GM19467 (cell line): ENCODE data around the gene BSND.

Experiments
- ATAC-seq: cut with Tn5 transposase; IDR thresholded peaks from one replicate; pipeline ENCODE4 v1.9.1; 2021; ENCODE audit warnings: mild to moderate bottlenecking, moderate library complexity; ENCODE audit not compliant: unreplicated experiment

Gene BSND

DNA sequence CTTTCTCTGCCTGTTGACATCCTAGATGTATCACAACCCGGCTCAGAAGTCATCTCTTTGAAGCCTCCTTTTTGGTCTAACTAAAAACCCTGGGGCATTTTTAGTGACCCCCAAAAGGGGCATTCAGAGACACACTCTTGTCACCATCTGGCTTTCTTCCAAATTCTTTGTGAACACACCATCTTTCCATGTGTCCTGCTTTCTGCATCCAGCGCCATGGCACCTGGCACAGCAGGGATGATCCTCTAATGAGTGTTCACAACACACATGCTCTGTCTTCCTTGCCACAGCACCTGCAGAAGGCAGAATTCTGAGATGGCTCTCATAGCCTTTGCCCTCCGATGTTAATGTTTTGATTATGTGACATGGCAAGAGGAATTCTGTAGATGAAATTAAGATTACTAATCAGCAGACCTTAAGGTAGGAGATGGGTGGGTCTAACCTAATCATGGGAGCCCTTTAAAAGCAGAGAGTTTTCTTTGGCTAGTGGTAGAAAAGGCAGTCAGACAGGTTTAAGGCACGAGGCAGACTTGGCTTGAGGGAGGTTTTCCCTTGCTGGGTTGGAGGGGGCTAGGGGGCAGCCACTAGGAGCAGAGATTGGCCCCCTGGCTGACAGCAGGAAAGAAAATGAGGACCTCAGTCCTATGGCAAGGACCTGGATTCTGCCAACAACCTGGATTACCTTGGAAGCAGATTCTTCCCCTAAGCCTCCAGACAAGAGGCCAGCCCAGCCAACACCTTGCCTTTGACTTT, 23.2 kb upstream of the BSND start:
- no peak for ATAC-seq

GRCh38 chr1:54976747-54977146, 22.0 kb upstream of the BSND start:
- ATAC-seq, result no peak

GRCh38 chr1:54977533-54978297, 21.0 kb upstream of the BSND start:
- ATAC-seq, result no peak

- ATAC-seq, result no peak
These were observed 20.0 kb upstream of the BSND start for GRCh38 chr1:54978528-54979326.

GRCh38 chr1:54979327-54979891, 19.3 kb upstream of the BSND start:
- ATAC-seq, result no peak

GRCh38 chr1:54980046-54980527, 18.6 kb upstream of the BSND start:
- ATAC-seq, result no peak

GRCh38 chr1:54980528-54981241, 18.0 kb upstream of the BSND start, which contains the start of gene TMEM61:
Gene TMEM61, plus strand, starts transcription at chr1:54980628. Its CDS starts 438 bp downstream, at chr1:54981066.
- ATAC-seq, result no peak

GRCh38 chr1:54981466-54981865, 17.3 kb upstream of the BSND start:
- no peak for ATAC-seq

DNA sequence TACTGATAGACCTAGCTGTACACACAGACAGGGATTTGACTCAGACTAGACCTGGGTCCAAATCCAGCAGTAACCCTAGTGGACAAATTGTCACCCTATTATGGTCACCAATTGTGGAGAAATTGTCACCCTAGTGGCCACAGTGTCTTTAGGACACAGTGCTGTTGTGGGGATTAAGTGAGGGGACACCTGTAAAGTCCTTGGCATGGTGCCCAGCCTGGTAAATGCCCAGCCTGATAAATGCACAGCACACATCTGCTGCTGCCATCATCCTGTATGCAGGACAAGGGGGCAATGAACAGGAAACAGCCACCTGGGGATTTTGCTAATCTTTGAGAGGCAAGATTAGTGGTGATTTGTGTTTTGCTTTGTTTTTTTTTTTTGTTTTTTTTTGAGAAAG, 16.0 kb upstream of the BSND start:
- ATAC-seq, result no peak

DNA sequence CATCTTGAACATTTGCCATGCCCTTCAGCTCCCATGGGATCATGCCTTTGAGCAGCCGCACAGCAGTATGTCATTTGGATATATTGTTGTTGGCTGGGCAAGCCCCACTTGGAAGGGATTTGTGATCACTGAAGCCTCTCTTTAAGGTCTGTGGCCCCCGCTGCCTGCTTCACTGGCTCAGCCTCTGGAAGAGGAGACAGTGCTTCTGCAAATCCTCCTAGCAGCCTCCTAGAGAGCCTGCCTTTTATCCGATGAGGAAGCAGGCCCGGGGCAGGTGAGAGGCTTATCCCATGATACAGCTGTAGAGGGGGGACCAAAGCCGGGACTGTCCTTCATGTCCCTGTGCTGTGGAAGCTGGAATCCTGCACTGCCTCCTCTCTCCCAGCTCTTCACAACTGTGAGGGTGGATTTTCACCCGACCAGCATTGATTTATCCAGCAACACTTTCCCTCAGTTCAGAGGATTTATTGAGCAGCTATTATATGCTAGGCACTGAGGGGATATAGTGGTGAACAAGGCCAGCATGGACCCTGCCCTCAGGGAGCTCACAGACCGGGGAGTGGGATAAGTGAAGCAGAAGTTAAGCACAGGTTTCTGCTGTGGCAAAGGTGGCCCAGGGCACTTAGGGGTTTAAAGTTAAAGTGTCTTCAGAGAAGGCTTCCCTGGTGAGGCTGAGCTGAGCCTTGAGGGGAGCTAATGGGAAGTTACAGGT, 14.4 kb upstream of the BSND start:
- no peak for ATAC-seq

- no peak for ATAC-seq
These were observed 13.2 kb upstream of the BSND start for GRCh38 chr1:54985556-54985955.

DNA sequence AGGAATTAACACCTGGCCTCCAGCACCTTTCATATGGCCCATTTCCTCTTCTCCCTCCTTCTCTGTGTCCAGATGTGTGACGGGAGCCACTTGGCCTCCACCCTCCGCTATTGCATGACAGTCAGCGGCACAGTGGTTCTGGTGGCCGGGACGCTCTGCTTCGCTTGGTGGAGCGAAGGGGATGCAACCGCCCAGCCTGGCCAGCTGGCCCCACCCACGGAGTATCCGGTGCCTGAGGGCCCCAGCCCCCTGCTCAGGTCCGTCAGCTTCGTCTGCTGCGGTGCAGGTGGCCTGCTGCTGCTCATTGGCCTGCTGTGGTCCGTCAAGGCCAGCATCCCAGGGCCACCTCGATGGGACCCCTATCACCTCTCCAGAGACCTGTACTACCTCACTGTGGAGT, 12.7 kb upstream of the BSND start:
- no peak for ATAC-seq

GRCh38 chr1:54986533-54986932, 12.2 kb upstream of the BSND start:
- no peak for ATAC-seq

DNA sequence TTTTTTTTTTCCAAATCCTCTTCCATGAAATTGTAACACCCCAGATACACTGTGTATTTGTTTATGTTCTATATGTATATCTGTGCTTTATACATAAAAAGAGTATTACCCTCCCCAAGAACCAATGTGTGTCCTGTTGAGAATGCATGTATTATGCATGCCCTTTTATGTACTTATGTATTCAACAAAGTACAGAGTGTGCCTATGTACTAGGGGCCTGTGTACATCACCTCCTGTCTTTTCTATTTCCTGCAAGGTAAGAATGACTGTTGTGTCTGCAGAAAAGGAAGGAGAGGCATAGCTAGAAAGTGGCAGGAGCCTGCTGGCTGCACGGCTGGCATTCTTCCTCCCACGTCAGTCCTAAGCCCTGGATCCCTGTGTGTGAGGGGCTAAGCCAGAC, 11.3 kb upstream of the BSND start:
- ATAC-seq, result no peak

DNA sequence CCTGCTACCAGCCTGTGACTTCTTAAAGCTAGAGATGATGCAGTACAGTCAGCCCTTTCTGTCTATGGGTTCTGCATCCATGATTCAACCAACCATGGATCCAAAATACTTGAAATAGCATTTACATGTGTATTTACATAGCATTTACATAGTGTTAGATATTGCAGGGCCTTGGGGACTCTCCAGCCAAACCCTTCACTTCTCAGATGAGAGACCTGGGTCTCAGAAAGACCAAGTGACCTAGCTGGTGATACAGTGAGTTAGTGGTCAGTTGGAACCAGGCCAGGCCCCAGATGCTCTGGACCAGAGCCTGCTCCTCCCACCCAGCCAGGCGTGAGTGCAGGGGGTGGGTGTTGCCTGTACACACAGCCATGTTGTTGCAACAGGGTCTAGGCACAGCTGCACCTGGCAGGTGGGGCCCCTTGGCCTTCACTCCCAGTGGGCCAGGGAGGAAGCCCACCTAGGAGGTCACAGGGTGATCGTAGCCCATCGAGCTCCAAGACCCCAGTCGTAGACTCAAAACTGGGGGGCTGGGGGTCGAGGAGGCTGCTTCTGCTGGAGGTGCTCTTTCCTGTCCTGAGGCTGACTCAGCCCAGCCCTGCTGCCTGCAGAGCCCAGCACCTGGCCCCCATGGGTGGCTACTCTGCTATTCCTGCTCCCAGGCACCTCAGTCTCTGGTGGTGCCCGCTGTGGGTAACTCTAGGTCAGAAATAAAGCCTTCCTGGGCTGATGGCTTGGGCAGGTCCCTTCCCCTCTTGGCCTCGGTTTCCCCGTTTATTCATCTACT, 10.6 kb upstream of the BSND start:
- ATAC-seq, result no peak

- no peak for ATAC-seq
These were observed 9.8 kb upstream of the BSND start for GRCh38 chr1:54988975-54989374.

- ATAC-seq, result no peak
These were observed 9.3 kb upstream of the BSND start for GRCh38 chr1:54989473-54989872.

DNA sequence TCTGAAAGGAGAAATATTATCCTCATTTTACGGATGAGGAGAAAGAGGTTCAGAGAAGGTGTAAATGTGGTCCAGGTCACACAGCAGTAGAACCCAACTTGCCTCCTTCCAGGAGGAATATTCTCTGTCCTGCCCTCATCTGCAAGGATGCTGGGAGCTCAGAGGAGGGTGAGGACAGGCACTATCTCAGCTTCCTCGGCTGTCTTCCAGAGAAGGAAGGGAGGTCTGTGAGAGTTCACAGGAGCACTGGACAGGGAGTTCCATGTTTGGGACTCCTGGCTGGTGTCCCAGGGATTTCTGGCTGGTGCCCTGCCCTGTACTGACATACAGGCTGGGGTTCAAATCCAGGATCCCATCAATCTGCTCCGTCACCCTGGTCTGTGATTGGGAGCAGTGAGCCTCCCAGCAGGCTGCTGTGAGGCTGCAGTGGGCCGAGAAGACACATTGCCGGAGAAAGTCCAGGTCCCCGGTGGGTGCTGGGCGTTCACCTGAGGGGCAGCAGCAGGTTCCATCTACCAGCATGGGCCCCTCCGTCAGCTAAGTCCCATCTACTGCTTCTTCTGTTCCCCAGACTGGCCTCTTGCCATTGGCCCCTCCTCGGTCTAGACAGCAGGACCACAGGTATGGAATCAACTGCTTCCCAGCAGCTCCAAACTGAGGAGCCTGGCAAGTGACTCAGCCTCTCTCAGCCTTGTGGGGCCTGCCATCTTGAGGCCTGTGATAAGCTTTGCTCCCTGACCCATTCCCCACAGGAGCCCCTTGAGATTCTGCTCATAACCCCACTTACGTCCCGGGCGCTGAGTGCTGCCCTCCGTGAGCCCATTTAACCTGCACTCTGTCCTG, 8.5 kb upstream of the BSND start:
- no peak for ATAC-seq
